Uterus (tissue), 2 donors: ENCODE measurements around the gene MYOT.

Experiments used
- POLR2A ChIP-seq, 2 donors: fragments of 450-650 bp; IDR thresholded peaks; one replicate each; pipeline ENCODE4 v1.6.1; 2016; ENCODE audit warnings: antibody characterized with exemption in 2 of 2, mild to moderate bottlenecking in 1 of 2, moderate library complexity in 1 of 2
- TF ChIP-seq, protein P1 (sequence below), 4 experiments: fragments of 200-600 bp in 2 of 4; fragments of 450-650 bp in 2 of 4; sonication (generic) in 2 of 4; IDR thresholded peaks; one replicate each; pipeline ENCODE4 v1.5.1; 2016 to 2019; ENCODE audit warnings: antibody characterized with exemption in 4 of 4, mild to moderate bottlenecking in 2 of 4, moderate library complexity in 1 of 4

DNA sequence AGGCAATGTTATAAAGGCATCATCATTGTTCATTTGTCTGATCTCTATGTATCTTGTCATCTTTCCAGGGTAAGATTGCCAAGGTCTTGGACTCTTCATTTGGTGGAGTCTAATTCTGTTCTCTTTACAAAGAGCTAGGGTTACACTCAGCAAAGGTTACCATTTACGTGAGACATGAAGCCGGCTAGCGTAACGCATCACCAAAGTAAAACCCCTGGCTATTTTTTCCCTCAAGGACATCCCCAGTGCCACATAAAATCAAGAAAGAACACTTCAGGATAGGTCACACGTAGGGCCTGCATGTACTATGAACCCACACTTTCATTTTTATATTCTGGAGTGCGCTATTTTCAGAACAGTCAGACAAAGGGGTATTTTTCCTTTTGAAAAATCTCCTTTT, 20.0 kb upstream of the MYOT start:
- TF ChIP-seq POLR2A (IDR thresholded peaks at IDR 0.05) = no peak
- TF ChIP-seq, protein P1, sequence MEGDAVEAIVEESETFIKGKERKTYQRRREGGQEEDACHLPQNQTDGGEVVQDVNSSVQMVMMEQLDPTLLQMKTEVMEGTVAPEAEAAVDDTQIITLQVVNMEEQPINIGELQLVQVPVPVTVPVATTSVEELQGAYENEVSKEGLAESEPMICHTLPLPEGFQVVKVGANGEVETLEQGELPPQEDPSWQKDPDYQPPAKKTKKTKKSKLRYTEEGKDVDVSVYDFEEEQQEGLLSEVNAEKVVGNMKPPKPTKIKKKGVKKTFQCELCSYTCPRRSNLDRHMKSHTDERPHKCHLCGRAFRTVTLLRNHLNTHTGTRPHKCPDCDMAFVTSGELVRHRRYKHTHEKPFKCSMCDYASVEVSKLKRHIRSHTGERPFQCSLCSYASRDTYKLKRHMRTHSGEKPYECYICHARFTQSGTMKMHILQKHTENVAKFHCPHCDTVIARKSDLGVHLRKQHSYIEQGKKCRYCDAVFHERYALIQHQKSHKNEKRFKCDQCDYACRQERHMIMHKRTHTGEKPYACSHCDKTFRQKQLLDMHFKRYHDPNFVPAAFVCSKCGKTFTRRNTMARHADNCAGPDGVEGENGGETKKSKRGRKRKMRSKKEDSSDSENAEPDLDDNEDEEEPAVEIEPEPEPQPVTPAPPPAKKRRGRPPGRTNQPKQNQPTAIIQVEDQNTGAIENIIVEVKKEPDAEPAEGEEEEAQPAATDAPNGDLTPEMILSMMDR (IDR thresholded peaks at IDR 0.05) = no peak
